Suprapubic skin (tissue), 4 donors: ENCODE results near the gene DNAH8. TPM values are rescaled to one million over a fixed set of nuclear protein-coding genes. Genes with fewer than 3 reads are reported as not detected.

ENCODE experiments used
- DNase-seq, 2 donors: peaks; one replicate each; pipeline ENCODE4 v3.0.0-alpha.2; 2019; ENCODE audit warnings: low spot score in 2 of 2
- H3K27ac ChIP-seq: fragments of 200-600 bp; sonication (generic); one replicate; pipeline ENCODE4 v1.5.1; 2019
- H3K27me3 ChIP-seq: fragments of 200-600 bp; sonication (generic); one replicate; pipeline ENCODE4 v1.5.1; 2019
- H3K36me3 ChIP-seq: fragments of 200-600 bp; sonication (generic); one replicate; pipeline ENCODE4 v1.5.1; 2019
- H3K4me1 ChIP-seq: fragments of 200-600 bp; sonication (generic); one replicate; pipeline ENCODE4 v1.5.1; 2019
- H3K4me3 ChIP-seq: fragments of 200-600 bp; sonication (generic); one replicate; pipeline ENCODE4 v1.5.1; 2019; ENCODE audit warnings: mild to moderate bottlenecking
- H3K9me3 ChIP-seq: fragments of 200-600 bp; sonication (generic); one replicate; pipeline ENCODE4 v1.5.1; 2019
- CTCF ChIP-seq, 2 donors: fragments of 200-600 bp in 1 of 2; fragments of 450-650 bp in 1 of 2; sonication (generic) in 1 of 2; IDR thresholded peaks; one replicate each; pipeline ENCODE4 v1.5.1; 2016 to 2019; ENCODE audit warnings: antibody characterized with exemption in 2 of 2, mild to moderate bottlenecking in 1 of 2, moderate library complexity in 1 of 2
- EP300 ChIP-seq: sonication (generic); formaldehyde crosslinking; IDR thresholded peaks from one replicate; pipeline ENCODE4 v1.6.1; 2017; ENCODE audit warnings: antibody characterized with exemption
- POLR2A ChIP-seq, 2 donors: fragments of 450-650 bp; IDR thresholded peaks; one replicate each; pipeline ENCODE4 v1.6.1; 2017; ENCODE audit warnings: antibody characterized with exemption in 2 of 2, mild to moderate bottlenecking in 2 of 2, moderate library complexity in 2 of 2
- POLR2AphosphoS5 ChIP-seq, 3 donors: sonication (generic); formaldehyde crosslinking; IDR thresholded peaks; one replicate each; pipeline ENCODE4 v1.6.1; 2017; ENCODE audit warnings: antibody characterized with exemption in 3 of 3
- WGBS: methylation state at CpG from one replicate; pipeline ENCODE4 v1.1.5; 2018; 5-methylcytosine and 5-hydroxymethylcytosine counted together
- total RNA-seq, 4 donors: library from RNA; depleted of rRNA; stranded (reverse); fragments of >200 nt; gene quantifications; one replicate each; pipeline ENCODE4 v1.1.0, GENCODE V29; 2016

DNAH8 gene
- total RNA-seq, 4 donors from 2014 or later: 0.04 to 0.23 (median 0.08) TPM; not detected in 1

- WGBS: 91% methylated on average over 26 of the region's 26 CpGs
- no peak for DNase-seq
- TF ChIP-seq CTCF (IDR thresholded peaks at IDR 0.05) (no peak), POLR2A (IDR thresholded peaks at IDR 0.05) (no peak), EP300 (no peak), POLR2AphosphoS5 (IDR thresholded peaks at IDR 0.05) (no peak)
- Histone ChIP-seq H3K4me1 (no peaks in the 10 kb centered on the region), H3K36me3 (no peaks in the 10 kb centered on the region), H3K27ac (no peak overlapping the region), H3K27me3 (peaks cover 19% of the 10 kb centered on the region), H3K4me3 (no peak overlapping the region), H3K9me3 (no peaks in the 10 kb centered on the region)
Measured at GRCh38 chr6:38722727-38723334, 7.7 kb downstream of the DNAH8 start.

- H3K36me3 ChIP-seq: no peaks in the 10 kb centered on the region
- H3K4me3 ChIP-seq: no peak overlapping the region
- WGBS: 97% methylated on average over 5 of the region's 5 CpGs
- no peak for DNase-seq
- H3K27me3 ChIP-seq: peaks cover 19% of the 10 kb centered on the region
- TF ChIP-seq POLR2AphosphoS5 (IDR thresholded peaks at IDR 0.05) (no peak), EP300 (no peak), POLR2A (IDR thresholded peaks at IDR 0.05) (no peak), CTCF (IDR thresholded peaks at IDR 0.05) (no peak)
- H3K27ac ChIP-seq: no peak overlapping the region
- no peaks in the 10 kb centered on the region for H3K9me3 ChIP-seq
- no peaks in the 10 kb centered on the region for H3K4me1 ChIP-seq
Measured at GRCh38 chr6:38723783-38724182, 8.7 kb downstream of the DNAH8 start.

GRCh38 chr6:38724343-38724742 lies 9.2 kb downstream of the DNAH8 start:
- no peaks in the 10 kb centered on the region for H3K36me3 ChIP-seq
- WGBS: 68% methylated on average over 5 of the region's 5 CpGs
- no peaks in the 10 kb centered on the region for H3K9me3 ChIP-seq
- no peak overlapping the region for H3K4me3 ChIP-seq
- TF ChIP-seq POLR2A (IDR thresholded peaks at IDR 0.05) (no peak), POLR2AphosphoS5 (IDR thresholded peaks at IDR 0.05) (no peak), CTCF (IDR thresholded peaks at IDR 0.05) (no peak), EP300 (no peak)
- no peak for DNase-seq
- peaks cover 13% of the 10 kb centered on the region for H3K27me3 ChIP-seq
- no peak overlapping the region for H3K27ac ChIP-seq
- H3K4me1 ChIP-seq: no peaks in the 10 kb centered on the region

- H3K9me3 ChIP-seq: no peaks in the 10 kb centered on the region
- H3K27me3 ChIP-seq: peaks cover under 1% of the 10 kb centered on the region
- H3K27ac ChIP-seq: no peak overlapping the region
- no peaks in the 10 kb centered on the region for H3K36me3 ChIP-seq
- no peaks in the 10 kb centered on the region for H3K4me1 ChIP-seq
- H3K4me3 ChIP-seq: no peak overlapping the region
- no peak for DNase-seq
- WGBS: 77% methylated on average over 4 of the region's 4 CpGs
- TF ChIP-seq POLR2AphosphoS5 (IDR thresholded peaks at IDR 0.05) (no peak), CTCF (IDR thresholded peaks at IDR 0.05) (no peak), POLR2A (IDR thresholded peaks at IDR 0.05) (no peak), EP300 (no peak)
Measured at GRCh38 chr6:38725414-38726183, 10.5 kb downstream of the DNAH8 start.

- no peak for DNase-seq
- Histone ChIP-seq H3K4me1 (no peaks in the 10 kb centered on the region), H3K27ac (no peak overlapping the region), H3K27me3 (no peaks in the 10 kb centered on the region), H3K36me3 (no peaks in the 10 kb centered on the region), H3K9me3 (no peaks in the 10 kb centered on the region), H3K4me3 (no peak overlapping the region)
- TF ChIP-seq POLR2AphosphoS5 (IDR thresholded peaks at IDR 0.05) (no peak), POLR2A (IDR thresholded peaks at IDR 0.05) (no peak), EP300 (no peak), CTCF (IDR thresholded peaks at IDR 0.05) (no peak)
- 100% methylated on average over 1 of the region's 1 CpG for WGBS
Measured at GRCh38 chr6:38728203-38728602, 13.1 kb downstream of the DNAH8 start.
